NCI-H146 treated with DMSO at 0.1 percent for 48 hours (cell line): ENCODE results near the gene TLNRD1.
A peak's percentile ranks its signal among the peaks of the same experiment; 100 is the strongest.

Experiments
- DNase-seq: peaks from one replicate; lab custom pipeline; 2025; ENCODE audit not compliant: unreplicated experiment; lab: John Stamatoyannopoulos, UW

The TLNRD1 gene

DNA sequence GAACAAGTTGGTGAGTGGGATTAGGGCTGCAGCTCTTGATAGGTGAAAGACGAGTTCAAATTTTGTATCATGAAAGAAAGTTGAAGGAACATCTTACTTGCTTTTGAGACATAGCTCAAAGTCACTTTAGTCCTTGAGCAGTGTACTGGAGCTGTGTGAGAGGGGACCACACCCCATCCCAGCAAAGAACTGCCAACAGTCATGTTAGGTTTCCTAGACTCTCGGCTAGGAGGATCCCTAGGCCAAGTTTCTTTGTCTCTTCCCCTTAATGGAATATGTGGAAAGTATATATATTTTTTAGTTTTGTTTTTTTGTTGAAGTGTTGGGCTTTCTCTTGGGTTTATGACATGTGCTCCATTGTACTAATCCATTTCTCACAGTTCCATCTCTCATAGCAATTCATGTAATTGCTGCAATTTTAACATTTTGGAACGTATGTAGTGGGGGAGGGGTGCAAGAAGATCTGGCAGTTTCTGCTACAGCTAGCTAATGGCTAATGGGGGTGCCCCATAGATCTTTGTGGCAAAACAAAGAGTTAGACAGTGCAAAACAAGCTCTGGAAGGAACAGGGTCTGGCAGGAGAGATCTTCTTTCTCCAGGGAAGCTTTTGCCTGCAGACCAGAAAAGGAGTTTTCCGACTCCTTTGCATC, 25.1 kb downstream of the TLNRD1 start:
- DNase-seq: no peak

DNA sequence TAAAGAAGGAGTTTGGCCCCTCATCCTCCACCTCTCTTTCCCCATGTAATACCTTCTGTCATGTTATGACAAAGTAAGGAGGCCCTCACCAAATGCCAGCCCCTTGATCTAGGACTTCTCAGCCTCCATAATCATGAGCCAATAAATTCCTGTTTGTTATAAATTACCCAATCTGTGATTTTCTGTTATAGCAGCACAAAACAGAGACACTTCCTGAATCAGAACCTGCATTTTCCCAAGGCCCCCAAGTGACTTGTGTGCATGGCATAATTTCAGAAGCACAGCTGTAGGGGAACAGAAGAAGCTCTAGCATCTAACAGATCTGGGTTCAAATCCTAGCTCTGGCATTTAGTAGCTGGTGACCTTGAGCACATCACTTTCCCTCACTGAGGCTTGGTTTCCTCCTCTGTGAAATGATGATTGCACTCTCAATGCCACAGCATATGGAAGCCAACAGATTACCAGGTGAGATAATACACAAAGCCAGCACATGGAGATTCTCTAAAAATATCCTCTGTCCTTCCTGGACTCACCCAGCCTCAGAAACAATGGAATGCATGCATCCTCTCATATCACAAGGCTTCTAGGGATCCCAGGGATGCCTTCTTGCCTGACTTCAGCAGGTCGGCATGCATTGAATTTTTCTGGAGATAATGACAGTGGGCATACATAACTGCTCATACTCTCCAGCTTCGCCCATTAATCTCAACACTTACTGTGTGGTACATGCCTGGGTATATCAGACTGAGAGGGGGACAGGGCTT, 26.3 kb downstream of the TLNRD1 start:
- no peak for DNase-seq

DNA sequence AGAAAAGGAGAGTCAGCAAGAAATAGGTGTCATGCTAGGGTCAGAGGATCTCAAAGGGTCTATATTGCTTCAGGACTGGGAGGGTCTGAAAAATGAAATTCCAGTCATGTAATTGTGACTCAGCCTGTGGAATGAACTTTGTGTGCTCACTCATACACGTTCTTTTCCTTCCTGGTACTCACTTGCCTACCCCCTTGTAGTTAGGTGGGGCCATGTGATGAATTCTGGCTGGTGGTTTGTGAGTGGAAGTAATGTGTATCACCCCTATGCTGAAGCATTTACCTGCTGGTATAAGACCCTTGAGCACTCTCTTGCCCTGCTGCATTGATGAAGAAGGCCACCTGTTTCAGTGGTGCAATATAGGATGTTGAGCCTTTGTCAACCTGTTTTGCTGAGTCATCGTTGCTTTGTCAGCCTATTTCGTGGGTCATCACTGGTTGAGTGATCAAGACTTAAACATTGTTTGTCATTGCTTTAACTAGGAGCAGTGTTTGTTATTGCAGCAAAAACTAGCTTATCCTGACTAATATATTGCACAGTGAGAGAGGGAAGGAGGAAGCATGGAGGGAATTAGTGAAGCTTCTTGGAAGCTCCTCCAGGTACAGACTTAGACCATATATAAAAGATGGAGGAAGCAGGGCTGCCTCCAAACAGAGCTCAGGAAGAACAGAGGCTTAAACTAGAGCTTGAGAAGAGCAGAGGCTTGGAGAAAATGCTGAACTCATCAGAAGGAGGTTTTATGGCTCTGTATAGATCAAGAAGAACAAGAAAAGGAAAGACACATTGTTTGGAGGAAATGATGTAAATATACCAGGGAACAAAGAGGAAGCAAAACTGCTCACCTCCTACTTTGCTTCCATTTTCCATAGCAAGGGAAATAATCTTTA, 28.9 kb downstream of the TLNRD1 start:
- DNase-seq: no peak

DNA sequence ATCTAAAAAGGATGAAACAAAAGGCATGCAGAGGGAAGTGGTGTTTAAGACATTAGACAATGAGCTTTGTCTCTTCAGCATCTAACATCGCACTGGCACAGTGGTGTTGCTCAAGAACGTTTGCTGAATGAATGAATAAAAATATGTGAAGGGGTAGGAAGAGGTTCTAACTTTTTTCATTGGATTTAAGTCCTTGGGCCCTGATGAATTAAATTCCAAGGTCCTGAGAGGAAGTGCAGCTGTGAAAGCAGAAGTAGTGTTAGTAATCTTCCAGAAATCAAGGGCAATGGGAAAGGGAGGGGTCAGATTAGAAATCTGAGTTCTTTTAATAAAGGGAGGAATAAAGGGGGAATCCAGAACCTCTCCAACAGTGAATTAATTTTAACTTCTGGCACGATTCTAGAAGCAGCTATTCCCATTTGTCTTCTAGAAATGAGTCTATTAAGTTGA, 29.6 kb downstream of the TLNRD1 start:
- DNase-seq: no peak

DNA sequence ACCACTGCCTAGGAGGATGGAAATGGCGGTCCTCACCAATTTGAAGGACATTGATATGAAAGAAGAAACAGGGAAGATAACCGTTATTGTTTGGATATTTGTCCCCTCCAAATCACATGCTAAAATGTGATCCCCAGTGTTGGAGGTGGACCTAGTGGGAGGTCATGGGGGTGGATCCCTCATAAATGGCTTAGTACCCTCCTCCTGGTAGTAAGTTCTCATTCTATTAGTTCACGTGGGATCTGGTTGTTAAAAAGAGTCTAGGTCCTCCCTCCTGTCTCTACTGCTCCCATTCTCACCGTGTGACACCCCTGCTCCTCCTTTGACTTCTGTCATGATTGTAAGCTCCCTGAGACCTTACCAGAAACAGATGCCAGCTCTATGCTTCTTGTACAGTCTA, 30.5 kb downstream of the TLNRD1 start:
- DNase-seq: no peak

DNA sequence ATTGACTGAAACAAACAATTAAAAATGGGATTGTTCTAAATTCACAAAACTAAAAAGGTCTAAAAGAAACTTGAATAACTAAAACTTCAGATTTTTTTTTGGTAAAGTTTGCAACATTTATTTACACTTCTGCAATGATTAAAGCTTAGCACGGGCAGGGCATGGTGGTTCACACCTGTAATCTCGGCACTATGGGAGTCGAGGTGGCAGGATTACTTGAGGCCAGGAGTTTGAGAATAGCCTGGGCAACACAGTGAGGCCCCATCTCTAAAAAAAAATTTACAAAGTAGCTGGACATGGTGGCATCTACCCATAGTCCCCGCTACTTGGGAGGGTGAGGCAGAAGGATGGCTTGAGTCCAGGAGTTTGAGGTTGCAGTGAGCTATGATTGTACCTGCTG, 31.6 kb downstream of the TLNRD1 start:
- no peak for DNase-seq

DNA sequence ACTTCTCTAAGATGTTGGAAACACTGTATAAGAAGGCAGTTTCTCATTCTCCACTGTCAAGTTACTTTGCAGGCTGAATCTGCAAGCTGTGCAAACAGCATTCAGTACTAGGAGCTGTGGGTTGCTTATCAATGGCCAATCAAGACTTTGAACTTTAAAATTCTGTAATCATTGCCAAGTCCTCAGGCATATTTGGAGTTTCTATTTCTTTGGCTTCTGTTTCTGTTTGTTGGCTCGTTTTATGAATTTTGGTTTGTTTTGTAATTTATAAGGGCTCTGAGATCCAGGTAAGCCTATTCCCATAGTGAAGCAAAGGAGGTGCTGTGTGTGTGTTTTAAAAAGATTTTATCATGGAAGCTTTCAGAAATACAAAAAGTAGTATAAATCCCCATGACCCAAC, 32.1 kb downstream of the TLNRD1 start:
- no peak for DNase-seq

DNA sequence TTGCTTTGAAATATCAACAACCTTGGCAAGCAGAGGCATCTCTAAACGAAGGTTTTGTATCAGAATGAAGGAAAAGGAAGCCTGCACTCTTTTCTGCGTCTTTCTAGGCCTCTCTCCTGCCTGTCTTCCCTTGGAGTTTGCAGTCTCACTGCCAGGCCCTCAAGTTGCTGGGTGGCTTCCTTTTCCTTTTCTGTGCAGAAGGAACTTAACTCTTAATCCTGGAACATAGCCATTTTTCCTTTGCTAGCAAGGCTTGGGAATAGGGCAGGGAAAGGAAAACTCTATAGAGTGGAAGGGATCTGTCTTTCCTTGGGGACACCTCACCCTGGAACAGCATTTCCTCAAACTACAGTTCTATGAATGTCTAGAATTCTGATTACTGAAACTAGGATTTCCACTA, 32.8 kb downstream of the TLNRD1 start:
- DNase-seq: no peak

DNA sequence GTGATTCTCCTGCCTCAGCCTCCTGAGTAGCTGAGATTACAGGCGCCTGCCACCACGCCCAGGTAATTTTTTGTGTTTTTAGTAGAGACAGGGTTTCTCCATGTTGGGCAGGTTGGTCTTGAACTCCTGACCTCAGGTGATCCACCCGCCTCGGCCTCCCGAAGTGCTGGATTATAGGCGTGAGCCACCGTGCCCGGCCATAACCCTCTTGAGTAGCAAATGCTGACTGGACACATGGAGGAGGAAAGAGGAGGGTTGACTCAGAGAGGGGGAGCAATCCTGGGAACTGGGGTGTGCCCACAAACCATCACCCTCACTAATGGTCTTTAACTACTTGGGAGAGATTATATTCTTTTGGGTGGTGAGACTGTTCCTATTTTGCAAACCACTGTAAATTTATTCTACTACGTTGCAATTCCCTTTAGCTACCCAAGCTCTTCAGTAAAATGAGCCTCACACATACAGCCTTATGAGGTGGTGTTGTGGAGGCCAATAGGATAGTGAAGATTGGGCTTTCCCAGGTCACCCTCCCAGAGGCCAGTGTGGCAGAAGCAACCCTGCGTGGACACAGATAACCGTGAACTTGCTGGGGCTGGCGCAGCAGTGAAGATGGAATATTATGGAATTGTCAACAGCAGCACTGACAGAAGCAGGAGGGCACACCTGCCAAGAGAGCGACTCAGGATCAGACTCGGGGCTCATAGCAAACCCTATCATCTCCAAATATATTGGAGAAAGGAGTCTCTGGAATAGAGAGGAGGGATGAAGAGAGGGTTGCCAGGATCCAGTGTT, 37.4 kb downstream of the TLNRD1 start:
- DNase-seq: no peak

DNA sequence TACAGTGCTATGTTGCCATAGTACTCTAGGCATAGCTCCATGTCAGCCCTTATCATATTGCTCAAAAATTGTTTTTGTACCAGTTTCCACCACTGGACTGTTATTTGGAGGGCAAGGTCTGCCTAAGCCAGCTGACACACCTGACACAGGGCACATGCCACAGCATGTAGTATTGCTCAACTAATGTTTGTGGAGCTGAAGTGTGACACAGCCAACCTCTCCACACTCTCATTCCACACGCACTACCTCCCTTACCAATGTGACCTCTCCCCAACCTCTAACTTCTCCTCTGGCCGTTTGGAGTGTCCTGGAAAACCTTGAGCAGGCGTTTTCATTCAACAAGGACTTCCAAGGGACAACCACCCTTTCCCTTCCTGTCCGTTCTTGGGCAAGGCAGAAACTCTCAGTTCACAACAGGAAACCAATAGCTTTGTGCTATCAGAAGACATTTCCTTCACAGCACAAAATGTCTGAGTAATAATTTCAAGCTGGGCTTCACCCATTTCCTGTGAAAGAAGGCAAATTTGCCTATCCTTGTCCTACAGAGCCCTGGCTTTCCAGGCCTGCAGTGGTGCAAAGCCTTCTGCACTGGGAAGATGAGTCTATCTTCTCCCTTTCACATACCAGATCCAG, 38.4 kb downstream of the TLNRD1 start:
- DNase-seq: no peak

DNA sequence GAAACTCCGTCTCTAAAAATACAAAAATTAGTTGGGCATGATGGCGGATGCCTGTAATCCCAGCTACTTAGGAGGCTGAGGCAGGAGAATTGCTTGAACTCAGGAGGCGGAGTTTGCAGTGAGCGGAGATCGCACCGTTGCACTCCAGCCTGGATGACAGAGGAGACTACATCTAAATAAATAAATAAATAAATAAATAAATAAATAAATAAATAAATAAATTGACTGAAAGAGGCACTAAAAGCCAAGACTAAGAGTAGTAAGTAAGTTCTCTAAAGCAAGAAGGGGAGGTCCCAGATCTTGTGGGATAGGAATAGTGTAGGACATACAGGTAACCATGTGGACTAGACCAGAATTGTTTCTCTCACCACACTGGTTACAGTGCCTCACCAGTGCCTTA, 40.0 kb downstream of the TLNRD1 start:
- no peak for DNase-seq

DNA sequence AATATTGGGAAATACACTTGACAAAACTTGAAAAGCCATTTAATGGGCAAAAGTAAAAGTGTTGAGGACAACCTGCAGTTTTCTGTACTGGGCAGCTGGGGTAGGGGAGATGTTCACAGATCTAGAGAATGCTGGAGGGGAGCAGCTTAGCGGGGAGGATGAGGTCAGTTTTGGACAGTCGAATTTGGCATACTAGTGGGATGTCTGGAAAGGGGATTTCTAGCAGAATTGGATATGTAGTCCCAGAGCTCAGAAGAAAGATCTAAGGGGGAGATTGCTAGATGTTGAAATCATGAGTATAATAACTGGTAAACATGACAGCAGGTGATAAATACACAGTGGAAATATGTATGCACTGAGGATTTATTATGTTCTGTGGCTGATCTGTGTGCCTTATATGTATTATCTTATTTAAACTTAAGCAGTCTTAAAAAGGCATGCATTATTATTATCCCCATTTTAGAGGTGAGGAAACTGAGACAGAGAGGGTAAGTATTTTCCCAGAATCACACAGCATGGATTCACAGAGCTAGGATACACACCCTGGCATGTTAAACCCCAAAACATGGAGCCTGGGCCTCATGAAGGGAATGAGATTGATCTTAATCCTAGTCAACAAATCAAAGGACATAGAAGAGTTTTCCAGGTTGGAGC, 42.7 kb downstream of the TLNRD1 start:
- DNase-seq: no peak

DNA sequence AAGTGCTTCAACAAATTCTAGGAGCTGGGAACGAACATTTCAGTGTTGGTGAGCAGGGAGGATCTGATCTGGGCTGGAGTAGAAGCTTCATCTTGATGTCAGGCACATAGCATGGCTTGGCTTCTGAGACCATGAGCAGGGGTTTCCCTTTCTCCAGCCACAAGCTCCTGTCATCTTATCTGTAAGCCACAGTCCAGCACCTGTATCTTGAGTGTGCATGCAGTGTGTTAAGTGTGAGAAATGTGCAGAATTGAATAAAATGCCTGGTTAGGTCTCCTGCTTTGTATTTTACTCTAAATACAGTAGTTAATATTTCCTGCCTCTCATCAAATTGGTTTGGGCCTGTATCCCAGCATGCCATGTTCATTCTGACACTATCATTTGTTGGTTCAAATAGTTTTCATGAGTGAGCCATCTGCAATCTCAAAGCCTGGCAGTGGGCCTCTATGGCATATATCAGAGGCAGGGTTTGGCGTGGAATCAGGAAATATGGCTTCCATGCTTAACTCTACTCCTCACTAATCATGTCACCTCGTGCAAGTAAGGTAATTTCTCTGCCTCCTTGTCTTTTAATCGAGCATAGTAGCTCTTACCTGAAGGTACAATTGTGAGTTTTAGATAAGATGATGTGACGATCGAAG, 43.3 kb downstream of the TLNRD1 start:
- DNase-seq: peak; percentile 2

DNA sequence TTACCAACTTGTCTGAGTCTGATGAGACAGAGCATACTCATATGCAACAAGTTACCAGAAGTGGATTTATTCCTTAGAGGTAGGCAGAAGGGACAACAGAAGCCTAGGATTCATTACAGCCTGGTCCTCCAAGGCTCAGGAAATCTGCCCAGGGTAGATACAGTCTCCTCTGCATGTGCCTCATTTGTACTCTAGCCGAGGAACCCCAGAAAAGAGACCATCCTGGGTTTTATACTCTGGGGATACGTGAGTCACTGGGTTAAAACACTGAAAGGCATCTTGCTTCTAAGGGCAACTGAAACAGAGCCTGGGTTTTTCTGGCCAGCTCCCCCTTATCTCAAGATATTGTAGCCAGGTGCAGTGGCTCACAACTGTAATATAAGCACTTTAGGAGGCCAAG, 45.6 kb downstream of the TLNRD1 start:
- no peak for DNase-seq

DNA sequence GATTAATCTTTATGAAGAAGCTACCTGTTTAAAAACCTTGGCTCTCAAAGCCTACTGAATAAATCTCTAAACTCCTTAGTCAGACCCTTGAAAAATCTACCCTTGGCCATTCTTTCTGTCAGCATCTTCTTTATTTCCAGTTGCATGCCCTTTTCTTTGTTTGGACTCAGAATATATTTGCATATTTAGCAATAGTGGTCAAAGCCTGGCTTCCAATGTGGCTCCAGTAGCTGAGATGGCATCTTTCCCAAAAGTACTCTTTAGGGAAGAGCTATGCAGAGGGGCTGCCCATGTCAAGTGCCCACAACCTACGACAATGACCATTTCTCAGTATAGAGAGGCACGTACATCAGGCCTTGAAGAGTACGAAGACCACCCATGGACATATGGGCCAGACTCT, 47.2 kb downstream of the TLNRD1 start:
- DNase-seq: no peak

DNA sequence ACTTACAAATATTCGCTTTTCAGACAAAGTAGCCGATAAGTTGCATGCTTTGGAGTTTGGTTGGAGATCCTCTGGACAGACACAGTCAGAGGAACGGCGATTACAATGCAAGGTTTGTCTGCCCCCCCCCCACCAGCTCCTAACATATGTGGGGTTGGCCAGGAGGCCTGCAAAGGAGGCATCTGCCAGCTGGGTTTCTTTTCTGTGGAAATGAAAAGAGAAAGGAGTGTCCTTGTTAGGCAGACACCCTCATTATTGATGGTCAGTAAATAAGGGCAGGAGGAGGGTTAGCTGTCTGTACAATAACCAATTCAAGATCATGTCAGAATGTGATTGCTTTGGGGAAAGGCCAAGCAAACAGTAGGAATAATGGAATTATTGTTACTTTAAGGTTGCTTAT, 49.1 kb downstream of the TLNRD1 start:
- peak; percentile 69 for DNase-seq

DNA sequence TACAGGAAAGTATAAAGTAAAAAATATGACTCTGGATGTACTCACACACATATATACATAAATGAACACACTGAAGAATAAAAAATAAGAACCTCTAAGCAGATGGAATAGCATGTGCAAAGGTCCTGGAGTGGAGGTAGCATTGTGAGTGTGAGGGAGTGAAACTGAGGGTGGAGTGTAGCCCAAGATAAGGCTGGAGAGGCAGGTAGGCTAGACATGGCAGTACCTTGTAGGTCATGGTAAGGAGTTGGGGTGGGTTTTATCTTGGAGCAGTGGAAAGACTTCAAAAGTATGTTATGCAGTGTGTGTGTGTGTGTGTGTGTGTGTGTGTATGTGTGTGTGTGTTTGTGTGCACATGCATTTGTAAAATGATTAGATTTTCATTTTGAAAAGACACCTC, 49.5 kb downstream of the TLNRD1 start:
- DNase-seq: no peak

DNA sequence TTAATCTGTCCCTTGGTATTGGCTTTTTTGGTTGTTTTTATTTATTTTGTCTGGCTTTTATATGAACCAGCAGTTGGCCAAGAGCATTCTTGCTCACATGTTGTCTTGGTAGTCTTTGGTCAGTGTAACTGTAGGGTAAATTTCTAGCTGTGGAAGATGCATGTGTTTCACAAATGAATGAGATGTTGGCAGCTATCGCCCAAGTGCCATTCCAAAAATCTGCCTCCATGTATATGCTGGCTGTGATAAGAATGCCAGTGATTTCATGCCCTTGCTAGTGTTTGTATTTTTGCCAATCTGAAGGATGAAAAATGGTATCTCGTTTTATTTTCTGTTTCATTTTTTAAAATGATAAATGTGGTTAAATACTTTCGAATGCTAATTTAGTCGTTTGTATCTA, 50.1 kb downstream of the TLNRD1 start:
- no peak for DNase-seq

DNA sequence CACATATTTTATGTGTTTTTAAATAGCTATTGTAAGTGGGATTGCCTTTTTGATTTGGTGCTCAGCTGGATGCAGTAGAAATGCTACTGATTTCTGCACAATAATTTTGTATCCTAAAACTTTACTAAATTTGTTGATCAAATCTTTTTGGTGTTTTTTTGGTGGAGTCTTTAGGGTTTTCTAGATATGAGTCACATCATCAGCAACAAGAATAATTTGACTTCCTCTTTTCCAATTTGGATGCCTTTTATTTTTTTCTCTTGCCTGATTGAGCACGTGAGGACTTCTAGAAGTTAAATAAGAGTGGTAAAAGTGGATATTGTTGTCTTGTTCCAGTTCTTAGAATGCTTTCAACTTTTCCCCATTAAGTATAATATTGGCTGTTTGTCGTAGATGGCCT, 51.3 kb downstream of the TLNRD1 start:
- no peak for DNase-seq

DNA sequence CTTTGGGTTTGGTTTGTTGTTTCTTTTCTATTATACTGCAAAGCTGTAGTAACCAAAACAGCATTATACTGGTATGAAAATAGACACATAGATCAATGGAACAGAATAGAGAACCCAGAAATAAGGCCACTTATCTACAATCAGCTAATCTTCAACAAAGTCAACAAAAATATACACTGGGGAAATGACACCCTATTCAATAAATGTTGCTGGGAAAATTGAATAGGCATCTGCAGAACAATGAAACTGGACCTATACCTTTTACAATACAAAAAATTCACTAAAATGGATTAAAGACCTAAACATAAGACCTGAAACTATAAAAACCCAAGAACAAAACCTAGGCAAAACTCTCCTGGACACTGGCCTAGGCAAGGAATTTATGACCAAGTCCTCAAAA, 52.9 kb downstream of the TLNRD1 start:
- peak; percentile 14 for DNase-seq
